Measurements from ENCODE around the gene BDKRB2.
"Not testable (repeated sequence)": the region's sequence is repeated elsewhere in the genome, so short reads cannot be mapped to it uniquely, and the experiment has no call there.

The BDKRB2 gene

DNA sequence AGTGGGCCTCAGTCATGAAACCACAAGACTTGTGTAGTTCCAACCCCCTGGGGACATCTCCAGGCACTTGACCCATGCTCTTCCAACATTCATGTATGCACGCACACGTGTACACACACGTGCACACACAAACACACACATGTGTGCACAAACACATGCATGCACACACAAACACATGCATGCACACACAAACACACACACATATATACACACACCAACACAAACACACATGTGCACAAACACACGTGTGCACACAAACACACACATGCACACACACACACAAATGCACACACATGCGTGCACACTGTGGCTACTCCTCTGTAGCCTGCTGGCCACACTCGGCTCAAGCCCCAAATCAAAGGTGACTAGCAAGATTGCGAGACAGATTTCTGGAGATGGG is 22.8 kb downstream of the BDKRB2 start:
- no peak for DNase-seq

DNA sequence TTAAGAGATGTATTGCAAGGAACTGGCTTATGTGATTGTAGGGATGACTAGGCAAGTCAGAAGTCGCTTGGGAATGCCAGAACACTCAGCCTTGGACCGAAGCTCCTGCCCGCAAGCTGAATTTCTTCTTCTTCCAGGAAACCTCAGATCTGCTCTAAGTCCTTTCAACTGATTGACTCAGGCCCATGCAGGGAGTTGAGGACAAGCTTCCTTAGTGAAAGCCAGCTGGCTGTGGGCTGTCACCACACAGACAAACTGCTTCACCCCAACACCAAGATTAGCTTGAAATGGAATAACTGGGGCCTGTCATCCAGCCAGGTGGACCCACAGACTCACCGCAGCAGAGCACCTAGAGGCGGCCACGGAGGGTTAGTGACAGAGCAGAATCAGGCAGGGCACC is 24.7 kb downstream of the BDKRB2 start:
- no peak for DNase-seq

DNA sequence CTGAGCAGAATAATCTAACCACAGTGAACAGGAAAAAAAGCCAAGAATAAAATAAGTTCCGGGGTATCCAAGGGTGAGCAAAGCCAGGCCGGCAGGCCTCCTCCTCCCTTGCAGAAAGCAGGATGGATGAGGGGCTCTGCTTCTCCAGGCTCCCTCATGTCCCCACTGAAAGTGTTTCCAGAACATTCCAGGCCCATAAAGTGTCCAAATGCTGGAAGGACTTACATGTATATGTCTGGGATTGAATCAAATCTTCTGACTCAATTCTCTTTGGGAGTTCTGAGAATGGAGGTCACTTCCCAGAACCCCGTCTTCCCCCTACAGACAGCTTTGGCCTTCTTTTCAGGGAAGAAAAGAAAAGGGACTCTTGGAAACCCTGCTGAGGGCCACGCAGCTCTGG is 26.4 kb downstream of the BDKRB2 start:
- DNase-seq: no peak

DNA sequence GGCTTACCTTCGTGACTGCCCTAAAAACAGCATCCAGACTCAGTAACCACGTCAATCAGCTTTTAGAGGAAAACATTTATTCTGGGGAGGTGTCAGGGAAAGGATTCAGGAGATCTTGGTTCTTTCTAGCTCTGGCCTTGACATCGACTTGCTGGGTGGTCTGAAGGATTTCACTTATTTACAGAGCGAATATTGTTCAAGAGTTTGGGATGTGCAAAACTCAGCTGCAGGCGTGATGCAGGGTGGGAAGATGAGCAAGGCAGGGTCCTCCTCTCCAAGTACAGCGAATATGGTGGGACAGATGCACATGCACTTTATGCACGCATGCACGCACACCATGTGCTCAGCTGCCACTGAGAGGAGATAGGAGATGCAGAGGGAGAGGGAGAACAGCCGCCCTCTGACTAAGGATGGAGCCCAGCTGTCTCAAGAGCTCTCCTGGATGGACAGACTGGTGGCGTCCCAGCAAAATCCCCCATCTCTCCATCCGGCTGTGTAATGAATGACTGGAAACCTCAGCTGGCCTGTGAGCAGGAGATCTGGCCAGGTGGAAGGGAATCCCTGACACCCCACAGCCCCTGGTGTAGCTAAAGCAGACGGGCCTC is 27.0 kb downstream of the BDKRB2 start:
- DNase-seq: no peak

DNA sequence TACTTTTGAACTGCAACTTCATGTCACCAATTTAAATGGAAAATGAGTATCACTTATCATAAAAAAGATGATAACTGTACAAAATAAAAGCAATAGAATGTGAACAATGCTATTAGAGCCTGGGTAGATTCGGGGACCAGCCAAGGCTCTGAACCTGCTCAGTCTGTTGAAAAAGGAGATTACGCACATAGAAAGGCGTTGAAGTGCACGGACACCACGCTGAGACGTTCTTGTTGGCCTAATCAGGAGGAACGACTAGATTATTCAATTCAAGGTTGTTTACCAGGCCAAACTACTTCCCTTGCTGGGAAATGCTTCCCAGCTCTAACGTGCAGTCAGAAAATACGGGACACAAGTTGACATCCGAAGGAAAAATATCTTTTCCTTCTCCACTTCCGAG is 27.9 kb downstream of the BDKRB2 start:
- DNase-seq: no peak

DNA sequence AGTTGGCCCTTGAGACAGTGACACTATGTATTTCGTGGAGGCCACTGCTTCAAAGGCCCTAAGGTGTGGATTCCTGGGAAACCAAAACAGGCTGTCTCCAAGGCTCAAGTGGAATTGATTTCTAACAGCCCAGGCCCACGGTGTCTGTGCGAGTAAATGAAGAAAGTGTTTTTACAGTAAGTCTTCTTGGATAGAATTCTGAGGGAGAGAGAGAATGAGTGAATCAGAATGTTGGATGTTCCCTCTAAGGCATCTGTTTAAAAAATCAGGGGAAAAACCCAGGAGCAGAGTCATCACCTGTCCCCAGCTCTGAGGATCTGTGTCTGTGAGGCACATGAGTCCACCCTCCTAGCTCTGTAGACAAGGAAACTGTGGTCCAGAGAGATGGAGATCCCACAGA is 29.0 kb downstream of the BDKRB2 start:
- no peak for DNase-seq

DNA sequence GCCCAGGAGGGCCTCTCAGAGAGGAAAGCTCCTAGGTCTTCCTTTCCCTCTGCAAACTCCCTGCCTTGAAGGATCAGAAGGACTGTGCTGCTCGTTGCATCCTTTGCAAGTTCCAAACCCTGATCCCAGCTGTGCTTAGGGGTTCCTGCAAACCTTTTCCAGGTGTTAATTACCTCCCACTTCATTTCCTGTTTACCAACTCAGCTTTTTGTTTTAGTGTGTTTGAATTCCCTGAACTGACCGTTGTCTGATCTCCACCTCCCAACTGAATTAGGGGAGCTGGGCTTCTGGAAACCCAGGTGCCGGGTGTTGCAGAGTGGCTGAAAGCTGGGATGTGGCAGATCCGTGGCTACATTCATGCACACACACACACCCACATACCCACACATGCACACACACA is 30.8 kb downstream of the BDKRB2 start:
- no peak for DNase-seq

DNA sequence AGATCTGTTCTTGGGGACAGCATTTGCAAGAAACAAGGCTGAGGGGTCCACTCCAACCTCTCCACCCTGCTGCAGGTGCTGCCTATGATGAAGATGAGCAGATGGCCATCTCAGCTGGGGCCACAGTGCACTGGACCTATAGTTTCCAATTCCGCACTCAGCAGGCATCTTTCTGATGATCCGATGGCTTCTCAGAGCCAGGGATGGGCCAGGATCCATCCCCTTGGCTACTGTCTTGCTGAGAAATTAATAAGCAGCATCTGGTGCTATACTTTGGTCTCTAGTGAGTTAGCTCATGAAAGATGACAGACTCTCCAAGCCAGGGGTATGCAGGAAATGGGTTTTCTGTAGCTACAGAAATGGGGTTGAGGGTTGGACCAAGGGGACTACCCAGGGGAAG is 33.0 kb downstream of the BDKRB2 start:
- DNase-seq: no peak

DNA sequence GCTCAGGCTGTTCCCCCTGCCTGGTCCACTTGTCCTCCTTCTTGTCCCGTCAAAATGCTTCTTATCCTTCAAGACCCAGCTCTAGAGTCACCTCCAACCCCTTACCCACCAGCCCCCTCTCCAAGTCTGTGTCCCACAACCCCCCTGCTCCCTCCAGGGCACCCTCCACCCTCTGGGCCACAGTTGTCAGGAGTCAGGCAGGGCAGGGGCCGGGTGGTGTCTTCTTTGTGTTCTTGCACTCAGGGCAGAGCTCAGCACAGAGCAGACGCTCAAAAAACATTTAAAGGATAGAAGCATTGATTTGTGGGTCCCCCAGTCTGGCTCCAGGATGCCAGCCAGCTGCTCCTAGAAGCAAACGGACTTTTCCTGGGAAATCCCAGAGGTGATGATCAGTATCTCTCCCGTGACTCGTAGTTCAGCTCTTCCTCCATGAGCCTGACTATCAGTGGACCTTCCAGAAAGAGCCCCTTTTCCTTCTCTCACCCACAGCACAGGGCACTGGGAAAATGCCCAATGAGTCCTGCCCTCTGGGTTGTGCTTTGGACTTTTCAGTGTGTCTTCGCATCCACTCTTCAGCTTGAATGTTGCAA is 34.1 kb downstream of the BDKRB2 start:
- DNase-seq: no peak

DNA sequence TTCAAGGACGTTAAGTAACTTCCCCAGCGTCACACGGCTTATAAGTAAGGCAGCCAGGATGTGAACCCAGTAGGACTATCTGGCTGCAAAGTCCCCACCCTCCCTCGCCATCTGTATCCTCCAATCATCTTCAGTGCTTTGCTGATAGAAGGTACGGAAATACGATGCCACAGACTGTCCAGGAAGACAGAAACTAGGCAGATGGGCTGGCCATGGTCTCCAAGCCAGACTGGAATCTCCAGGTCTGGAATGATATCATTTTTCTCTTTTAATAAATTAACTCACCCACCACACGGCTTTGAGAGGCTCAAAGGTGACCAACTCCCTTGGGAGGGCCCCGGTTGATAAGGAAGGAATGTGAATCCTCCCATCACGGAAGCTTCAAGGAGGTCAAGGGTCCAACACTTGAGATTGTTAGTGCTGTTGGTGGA is 35.1 kb downstream of the BDKRB2 start:
- no peak for DNase-seq

DNA sequence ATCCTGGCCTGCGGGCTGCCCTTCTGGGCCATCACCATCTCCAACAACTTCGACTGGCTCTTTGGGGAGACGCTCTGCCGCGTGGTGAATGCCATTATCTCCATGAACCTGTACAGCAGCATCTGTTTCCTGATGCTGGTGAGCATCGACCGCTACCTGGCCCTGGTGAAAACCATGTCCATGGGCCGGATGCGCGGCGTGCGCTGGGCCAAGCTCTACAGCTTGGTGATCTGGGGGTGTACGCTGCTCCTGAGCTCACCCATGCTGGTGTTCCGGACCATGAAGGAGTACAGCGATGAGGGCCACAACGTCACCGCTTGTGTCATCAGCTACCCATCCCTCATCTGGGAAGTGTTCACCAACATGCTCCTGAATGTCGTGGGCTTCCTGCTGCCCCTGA is 36.0 kb downstream of the BDKRB2 start:
- no peak for DNase-seq

DNA sequence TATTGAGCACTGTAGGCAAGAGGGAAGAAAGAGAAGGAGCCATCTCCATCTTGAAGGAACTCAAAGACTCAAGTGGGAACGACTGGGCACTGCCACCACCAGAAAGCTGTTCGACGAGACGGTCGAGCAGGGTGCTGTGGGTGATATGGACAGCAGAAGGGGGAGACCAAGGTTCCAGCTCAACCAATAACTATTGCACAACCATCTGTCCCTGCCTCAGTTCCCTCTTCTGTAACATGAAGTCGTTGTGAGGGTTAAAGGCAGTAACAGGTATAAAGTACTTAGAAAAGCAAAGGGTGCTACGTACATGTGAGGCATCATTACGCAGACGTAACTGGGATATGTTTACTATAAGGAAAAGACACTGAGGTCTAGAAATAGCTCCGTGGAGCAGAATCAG is 37.5 kb downstream of the BDKRB2 start:
- DNase-seq: no peak

DNA sequence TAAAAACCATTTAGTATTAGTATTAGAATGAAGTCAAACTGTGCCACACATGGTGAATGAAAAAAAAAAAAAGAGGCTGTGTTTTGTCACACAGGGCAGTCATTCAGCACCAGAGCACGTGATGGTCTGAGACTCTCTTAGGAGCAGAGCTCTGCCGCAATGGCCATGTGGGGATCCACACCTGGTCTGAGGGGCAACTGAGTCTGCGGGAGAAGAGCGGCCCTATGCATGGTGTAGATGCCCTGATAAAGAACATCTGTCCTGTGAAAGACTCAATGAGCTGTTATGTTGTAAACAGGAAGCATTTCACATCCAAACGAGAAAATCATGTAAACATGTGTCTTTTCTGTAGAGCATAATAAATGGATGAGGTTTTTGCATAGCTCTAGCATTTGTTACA is 39.1 kb downstream of the BDKRB2 start:
- DNase-seq: no peak

DNA sequence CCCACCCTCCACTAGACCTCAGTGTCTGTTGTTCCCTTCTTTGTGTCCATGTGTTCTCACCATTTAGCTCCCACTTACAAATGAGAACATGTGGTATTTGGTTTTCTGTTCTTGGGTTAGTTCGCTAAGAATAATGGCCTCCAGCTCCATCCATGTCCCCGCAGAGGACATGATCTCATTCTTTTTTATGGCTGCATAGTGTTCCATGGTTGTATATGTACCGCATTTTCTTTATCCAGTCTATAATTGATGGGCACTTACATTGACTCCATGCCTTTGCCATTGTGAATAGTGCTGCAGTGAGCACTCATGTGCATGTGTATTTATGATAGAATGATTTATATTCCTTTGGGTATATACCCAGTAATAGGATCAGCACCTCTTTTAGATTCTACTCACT is 40.4 kb downstream of the BDKRB2 start:
- not testable (repeated sequence) for DNase-seq

DNA sequence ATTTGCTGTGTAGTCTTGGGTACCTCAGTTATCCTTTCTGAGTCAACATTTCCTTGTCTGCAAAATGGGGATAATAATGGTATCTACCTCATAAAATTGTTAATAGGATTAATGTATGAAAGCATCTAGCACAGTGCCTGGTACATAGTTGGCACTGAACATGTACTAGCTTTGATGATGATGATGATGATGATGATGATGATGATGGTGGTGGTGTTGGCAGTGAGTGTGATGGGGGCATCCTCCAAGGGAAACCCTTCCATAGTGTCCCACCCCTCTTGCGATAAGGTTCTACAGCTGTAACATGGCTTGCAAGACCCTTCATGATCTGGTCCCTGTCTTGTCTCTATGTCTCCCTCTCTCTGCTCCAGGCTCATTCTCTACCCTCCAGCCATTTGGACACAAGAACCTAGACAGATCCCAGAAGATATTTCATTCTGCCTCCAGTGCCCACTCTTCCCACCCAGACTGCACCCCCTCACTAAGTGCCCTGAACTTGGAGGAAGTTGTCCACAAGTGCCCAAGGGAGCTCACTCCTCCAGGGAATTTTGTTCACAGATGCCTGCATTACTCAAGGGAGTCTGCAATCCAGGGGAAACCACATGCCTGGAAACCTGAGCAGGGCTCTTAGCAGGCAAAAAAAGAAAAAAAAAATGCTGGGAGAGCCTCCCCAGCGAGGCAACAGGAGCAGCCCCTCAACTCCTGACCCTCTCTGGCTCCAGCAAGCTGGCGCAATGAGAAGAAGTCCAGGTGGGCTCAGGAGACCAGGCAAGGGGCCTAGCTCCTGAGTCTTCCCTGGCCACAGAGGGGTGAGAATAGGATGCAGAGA is 41.3 kb downstream of the BDKRB2 start:
- no peak for DNase-seq

DNA sequence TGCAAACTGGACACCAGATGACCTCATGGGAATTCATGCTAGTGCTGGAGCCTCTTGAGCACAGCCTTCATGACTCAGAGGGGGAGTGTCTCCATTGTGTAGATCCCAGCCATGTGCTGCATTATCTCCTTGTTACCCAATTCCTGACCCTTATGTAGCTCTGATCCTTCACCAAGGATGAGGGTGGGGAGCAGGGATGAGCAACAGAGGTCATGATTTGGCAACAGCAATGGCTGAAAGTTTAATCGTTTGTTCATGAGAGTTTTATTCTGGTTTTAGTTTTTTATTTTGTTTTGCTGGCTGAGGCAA is 41.9 kb downstream of the BDKRB2 start:
- DNase-seq: no peak

DNA sequence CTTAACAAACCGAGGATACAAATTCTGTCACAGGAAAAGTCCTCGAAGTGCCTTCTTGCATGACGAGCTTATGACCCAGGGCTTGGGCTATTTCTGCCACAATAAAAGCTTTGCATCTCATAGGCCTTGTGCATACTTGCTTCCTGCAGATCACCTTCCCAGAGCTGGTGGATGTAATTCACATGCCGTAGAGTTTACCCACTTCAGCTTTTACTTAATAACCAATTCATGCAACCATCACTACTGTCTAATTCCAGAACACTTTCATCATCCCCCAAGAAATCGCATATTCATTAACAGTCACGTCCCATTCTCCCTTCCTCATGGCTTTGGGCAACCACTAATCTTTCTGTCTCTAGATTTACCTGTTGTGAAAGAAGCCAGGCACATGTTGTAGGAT is 42.4 kb downstream of the BDKRB2 start:
- DNase-seq: no peak

DNA sequence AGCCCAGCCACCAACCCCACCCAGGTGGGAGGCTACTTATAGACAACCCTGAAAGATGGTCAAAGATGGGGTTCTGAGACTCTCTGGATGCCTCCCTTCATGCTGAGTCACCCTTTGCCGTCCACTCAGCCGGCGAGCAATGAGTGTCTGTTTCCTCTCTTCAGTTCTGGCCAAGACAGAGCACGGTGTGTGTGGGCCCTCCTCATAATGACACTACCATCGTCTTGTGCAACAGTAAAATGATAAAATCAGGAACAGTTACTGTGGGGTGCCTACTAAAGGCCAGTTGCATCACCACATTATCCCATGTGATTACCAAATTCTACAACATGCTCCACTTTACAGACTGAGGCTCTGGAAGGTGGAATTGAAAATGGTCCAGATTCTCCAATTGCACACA is 44.4 kb downstream of the BDKRB2 start:
- no peak for DNase-seq

DNA sequence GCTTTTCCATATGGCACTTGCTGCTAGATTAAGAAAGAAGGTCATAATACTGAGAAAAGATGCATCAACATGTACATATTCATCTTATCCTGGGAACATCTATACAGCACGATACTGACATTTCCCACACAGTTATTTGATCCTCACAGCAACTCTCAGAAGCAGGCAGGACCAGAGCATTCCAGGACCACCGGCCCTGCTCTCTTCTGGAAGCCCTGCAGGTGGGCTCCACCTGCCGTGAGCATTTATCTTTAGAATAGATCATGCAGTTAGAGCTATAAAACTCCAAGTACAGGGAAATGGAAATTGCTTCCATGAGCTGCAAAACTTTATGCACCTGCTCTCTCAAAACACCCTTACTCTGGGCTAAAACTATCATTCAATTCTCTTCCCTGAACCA is 45.8 kb downstream of the BDKRB2 start:
- no peak for DNase-seq

DNA sequence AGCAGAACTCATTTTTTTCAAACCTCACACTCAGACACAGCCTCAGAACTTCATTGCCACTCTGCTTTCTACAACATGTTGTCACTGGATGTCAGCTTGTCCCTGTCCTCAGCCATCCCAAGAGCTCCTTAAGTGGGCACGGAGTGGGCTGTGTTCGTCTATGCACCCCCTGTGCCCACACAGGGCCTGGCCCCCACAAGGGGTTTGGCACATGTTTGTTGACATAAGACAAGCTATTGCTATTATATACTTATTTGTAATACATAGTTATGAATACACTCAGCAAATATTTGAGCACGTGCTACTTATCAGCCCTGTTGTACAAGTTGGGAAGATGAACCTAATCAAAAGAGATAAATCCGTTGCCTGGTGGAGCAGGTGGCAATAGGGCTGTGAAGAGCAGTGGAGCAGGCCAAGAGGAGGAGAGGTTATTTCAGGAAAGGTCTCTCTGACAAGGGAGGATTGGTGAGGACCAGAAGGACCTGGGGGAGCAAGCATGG is 47.1 kb downstream of the BDKRB2 start:
- no peak for DNase-seq

DNA sequence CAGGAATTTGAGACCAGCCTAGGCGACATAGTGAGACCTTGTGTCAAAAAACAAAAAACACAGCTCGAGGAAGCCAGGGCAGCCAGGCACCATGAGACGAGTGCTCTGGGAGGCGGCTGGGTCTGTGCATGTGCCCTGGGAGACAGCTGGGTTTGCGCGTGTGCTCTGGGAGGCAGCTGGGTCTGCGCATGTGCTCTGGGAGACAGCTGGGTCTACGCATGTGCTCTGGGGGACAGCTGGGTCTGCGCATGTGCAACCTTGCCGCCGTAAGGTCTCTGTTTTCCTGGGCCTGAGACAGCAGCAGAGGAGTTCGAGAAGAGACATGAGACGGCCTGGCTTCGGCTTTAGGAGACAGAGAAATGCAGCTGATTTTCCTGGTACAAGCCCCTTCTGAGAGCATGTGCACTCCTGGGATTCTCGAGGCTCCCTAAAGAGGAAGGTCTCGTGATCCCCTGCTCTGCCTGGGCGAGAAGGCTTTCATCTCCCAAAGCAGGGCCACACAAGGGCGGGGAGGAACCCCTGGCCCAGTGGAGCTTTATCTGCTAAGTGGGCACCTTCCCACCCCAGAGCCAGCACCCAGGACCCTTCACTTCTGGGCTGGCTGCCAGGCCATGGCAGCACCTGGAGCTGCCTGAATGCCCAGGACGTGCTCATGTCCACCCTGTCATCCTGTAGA is 47.8 kb downstream of the BDKRB2 start:
- no peak for DNase-seq

DNA sequence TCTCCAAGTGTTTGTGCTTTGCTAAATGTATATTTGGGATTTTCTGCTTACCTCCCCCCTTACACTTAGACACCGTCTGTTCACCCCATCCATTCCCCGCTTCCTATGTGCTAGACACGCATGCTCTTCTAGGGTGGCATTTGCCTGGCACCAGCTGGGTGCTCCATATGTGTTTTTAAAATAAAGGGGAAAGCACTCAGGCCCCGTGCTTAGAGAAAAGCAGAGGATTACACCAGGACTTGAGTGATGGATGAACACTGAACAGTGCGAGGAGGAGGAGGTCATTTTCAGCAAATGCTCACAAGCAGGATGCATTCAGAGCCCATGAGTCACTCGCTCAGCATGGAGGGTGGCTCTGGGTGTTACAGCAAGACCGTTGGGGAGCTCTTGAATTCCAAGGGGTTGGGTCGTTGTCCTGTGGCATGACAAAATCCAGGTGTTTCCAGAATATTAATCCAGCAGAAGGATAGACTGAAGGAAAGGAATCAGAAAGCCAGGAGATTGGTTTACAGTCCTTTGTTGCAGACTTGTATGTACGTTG is 48.4 kb downstream of the BDKRB2 start:
- no peak for DNase-seq

DNA sequence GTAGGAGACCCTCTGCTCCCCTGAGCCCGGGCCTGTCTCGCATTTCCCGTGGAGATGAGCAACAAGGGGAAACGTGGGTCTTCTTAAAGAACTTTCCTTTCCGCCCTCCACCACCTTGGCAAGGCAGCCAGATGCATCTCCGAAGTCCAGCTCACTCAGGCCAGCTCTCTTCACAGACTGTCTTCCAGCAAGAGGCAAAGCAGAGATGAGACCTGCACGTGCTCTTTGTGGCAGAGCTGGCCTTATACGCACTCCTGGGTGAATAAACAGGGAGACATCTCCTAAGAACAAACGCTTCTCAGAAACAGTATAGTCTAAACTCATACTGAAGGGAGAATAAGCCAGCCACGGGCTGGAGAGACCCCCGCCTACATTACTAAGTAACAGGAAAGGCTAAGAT is 50.0 kb downstream of the BDKRB2 start:
- no peak for DNase-seq

All from activated CD8-positive, alpha-beta memory T cell treated with anti-CD3 and anti-CD28 coated beads for 24 hours (primary cell).